HG03103 (cell line): ENCODE data around the gene TWIST2.

ENCODE experiments used
- ATAC-seq: cut with Tn5 transposase; IDR thresholded peaks from one replicate; pipeline ENCODE4 v1.9.1; 2021; ENCODE audit warnings: low read depth; ENCODE audit not compliant: unreplicated experiment

The TWIST2 gene

DNA sequence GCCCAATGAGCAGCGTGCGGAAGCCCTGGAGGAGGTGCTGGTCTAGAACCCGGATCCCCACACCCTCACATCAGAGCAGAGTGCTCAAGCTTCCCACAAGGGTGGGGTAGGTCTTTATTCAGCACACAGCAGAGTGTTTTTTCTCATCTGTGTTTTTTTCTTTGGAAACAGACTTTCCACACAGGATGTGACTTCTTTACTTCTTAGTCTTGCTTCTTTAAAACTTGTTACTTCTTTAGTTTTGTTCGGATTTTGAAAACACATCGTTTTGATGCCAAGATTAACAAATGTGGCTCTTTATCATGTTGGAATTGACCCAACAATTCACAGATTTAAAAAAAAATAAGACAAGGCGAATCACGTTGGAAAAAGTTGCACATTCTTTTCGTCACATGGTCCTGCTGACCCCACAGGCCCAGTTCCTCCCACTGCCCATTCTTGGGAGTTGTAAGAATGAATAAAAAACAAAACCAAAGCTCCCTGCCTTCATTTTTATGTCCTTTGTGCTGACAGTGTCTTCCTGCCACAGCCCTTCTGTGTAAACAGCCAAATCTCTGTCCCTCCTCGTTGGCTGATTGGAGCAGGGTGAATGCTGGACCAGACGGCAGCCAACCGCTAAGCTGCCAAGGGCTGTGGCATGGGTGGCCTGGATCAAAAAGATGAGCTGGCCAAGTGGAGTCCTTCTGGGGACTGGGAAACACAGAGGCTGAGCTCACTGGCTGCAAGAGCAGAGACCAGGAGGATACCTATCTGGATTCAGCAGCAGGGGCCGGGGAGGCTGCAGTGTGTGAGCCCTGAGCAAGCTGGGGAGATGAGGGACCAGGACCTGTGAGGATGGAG, 81.6 kb downstream of the TWIST2 start:
- no peak for ATAC-seq

GRCh38 chr2:238930216-238930615, 82.3 kb downstream of the TWIST2 start:
- ATAC-seq: no peak

GRCh38 chr2:238936162-238937052, 88.5 kb downstream of the TWIST2 start:
- ATAC-seq: no peak

DNA sequence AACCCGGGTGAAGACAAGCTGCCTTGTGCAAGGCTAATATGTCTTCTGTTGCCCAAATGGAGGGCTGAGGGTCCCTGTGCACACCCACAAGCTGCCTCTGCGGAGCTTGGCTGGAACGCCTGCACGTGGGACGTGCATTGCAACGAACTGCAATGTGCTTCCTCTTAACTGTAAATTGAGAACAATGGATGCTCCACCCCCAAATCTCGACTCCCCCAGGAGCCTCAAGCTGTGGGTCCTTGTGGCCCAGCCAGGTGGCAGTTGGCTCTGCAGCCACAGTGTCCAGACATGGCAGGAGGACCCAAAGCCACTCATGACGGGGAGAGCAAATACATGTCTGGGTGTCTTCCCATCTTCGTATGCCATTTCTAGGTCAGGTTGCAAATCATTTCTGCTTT, 90.1 kb downstream of the TWIST2 start:
- ATAC-seq: no peak

- ATAC-seq: no peak
These were observed 90.6 kb downstream of the TWIST2 start for GRCh38 chr2:238938401-238939055.

- no peak for ATAC-seq
These were observed 91.2 kb downstream of the TWIST2 start for GRCh38 chr2:238939074-238939473.

DNA sequence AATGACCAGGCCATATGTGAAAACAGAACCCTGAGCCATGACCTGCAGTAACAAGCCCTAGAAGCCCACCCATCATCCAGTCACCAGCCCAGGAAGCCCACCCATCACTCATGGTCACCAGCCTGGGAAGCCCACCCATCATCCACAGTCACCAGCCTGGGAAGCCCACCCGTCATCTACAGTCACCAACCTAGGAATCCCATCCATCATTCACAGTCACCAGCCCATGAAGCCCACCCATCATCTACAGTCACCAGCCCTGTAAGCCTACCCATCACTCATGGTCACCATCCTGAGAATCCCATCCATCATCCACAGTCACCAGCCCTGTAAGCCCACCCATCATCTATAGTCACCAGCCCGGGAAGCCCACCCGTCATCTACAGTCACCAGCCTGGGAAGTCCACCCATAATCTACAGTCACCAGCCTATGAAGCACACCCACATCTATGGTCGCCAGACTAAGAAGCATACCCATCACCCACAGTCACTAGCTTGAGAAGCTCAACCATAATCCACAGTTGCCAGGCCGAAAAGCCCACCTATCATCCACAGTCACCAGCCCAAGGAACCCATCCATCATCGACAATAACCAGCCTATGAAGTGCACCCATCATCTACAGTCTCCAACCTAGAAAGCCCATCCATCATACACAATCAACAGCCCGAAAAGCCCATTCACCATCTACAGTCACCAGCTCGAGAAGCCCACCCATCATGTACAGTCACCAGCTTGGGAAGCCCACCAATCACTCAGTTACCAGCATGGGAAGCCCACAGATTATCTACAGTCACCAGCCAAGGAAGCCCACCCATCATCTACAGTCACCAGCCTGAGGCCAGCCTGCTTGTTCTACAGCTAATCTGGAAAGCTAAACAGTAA, 91.9 kb downstream of the TWIST2 start:
- no peak for ATAC-seq

DNA sequence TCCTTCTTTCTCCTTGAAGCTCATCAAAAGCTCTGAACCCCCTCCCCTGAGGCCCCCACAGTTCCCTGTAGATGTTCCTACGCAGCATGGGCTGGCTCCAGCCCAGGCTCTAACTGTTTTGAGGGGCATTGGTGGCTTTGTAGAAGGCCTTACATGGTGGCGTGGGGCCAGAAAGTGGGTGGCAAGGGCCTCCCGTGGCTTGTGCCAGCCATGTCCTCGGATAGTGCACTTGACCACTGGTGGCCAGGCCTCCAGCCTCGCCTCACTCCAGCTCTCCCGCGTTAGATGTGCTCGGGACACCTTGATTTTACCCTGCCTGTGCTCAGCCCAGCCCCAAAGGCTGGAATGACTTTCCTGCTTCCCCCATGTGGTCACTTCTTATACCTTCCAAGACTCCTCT, 92.9 kb downstream of the TWIST2 start:
- no peak for ATAC-seq

- ATAC-seq: no peak
These were observed 93.4 kb downstream of the TWIST2 start for GRCh38 chr2:238941262-238941792.

GRCh38 chr2:238942080-238942725, 94.3 kb downstream of the TWIST2 start:
- ATAC-seq: no peak

DNA sequence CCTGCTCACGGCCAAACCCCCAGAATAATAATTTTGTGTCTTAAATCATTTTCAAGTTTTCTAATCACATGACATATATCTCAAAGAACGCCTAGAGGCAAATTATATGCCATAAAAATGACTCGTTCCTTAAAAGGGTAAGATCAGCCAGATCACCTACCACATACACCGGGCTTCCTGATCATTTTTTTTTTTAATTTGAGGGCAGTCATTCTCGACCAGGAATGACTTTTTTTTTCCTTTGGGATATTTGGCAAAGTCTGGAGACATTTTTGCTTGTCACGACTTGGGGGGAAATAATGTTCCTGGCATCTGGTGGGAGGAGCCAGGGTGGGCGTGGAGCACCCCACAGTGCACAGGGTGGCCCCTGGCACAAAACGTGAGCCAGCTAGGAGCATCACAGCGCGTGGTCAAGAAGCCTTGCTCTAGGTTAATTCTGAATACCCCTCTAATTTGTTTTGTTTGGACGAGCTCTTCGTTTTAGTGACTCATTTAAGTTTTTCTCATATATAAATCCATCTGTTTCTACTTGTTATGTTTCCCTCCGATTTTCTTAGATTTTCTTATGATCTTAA, 94.9 kb downstream of the TWIST2 start:
- ATAC-seq: no peak

- no peak for ATAC-seq
These were observed 95.6 kb downstream of the TWIST2 start for GRCh38 chr2:238943338-238944067.

GRCh38 chr2:238945433-238946150, 97.7 kb downstream of the TWIST2 start:
- no peak for ATAC-seq

DNA sequence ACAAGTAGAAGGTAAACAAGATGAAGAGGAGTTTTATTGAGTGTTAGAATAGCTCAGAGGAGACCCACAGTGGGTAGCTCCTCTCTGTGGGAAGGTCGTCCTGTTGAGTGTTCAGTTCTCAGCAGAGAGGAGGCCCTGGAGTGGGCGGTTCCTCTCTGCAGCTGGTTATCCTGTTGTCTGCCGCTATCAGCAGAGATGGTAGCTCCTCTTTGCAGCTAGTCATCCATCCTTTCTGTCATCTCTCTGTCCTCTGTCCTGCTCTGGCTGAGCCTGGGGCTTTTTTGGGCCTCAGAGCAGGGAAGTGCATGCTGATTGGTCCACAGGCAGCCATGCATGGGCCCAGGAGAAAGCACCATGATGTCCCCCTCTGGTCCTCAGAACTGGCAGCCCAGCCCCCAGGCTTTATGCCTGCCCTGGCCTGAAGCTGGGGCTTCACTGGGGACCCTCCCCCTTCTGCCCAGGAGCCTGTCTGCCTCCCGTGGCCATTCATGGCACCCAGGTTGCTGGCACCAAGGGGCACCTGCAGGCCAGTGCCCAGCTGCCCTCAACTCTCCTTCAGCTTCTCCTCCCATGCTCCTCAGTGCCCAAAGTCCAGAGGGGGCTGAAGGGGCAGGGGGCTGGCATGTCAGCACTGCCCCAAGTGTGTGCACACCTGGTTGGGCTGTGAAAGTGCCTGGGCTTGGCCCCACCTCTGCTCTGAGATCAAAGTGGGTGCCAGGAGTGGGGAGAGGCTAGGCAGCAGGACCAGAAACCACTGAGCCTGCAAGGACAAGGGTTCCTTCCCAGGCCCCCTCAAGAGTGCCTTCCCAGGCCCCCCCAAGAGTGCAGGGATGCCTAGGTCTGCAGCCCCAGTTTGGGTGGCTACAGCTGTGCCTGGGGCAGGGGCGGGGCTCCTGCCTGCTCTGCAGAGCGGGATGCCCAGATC, 98.7 kb downstream of the TWIST2 start:
- ATAC-seq: no peak

GRCh38 chr2:238947243-238947760, 99.4 kb downstream of the TWIST2 start:
- no peak for ATAC-seq

GRCh38 chr2:238947920-238948710, 100.2 kb downstream of the TWIST2 start:
- ATAC-seq: no peak
